HG02840 (cell line): Measurements from ENCODE around the gene BRMS1.
"Not testable (repeated sequence)": the region's sequence is repeated elsewhere in the genome, so short reads cannot be mapped to it uniquely, and the experiment has no call there.

Experiments used
- ATAC-seq: cut with Tn5 transposase; IDR thresholded peaks from one replicate; pipeline ENCODE4 v1.9.1; 2021; ENCODE audit warnings: mild to moderate bottlenecking, moderate library complexity, moderate number of reproducible peaks; ENCODE audit not compliant: unreplicated experiment, low FRiP score

The BRMS1 gene

DNA sequence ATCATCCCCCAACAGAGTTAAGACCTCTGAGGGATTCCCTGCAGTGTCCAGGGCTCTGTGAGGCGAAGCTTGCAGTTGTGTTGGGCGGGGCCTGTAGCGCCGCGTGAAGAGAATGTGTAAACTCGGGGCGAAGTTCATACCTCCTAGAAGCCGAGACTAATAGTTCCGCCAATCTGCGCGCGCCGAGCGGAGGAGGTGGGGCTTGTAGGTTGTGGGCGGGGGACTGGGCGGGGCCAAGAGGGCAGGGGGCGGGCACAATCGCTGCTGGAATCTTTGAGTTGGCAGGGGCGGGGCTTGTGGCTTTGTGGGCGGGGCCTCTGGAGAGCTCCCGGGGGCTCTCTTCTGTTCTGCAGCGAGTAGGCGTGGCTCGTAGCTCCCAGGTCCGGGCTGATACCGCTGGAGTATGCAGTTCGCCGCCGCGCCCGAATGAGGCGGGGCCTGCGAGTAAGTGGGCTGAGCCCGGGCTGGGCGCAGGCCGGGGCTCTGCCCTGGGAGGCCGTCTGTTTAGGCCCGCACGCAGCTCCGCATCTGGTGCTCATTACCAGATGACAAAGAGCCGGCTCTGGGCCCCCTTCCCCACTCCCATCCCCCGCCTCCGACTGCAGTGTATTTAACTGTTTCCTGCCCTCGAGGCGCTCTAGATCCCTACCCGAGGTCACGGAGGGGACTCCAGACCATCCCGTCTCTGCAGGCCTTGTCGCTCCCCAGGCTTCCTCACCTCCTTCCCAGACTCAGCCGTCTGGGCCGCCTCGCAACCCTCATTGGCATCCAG is 32.2 kb downstream of the BRMS1 start:
- ATAC-seq: peak; percentile 49

- peak; percentile 76 for ATAC-seq
Measured at GRCh38 chr11:66311965-66312548, 32.8 kb downstream of the BRMS1 start.

- ATAC-seq: no peak
Measured at GRCh38 chr11:66311470-66311964, 33.4 kb downstream of the BRMS1 start.

DNA sequence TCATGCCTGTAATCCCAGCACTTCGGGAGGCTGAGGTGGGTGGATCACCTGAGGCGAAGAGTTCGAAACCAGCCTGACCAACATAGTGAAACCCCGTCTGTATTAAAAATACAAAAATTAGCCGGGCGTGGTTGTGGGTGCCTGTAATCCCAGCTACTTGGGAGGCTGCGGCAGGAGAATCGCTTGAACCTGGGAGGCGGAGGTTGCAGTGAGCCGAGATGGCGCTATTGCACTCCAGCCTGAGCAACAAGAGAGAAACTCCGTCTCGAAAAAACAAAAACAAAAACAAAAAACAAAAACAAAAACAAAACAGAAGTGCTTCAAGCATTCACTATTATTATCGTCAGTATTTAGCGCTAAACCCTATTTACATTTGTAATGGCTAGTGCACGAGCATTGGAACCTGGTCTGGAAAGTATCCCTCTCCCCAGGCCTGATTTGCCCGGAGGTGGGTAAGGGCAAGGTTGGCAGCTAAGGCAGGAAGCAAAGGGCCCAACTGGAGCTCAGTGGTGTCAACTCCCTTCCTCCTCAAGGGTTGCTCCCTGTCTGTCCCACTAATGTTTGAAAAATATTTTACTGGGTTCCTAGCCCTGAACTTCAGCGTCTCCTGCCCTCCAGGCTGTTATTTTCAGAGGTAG is 34.0 kb downstream of the BRMS1 start:
- ATAC-seq: not testable (repeated sequence)

GRCh38 chr11:66310324-66310723 is 34.6 kb downstream of the BRMS1 start:
- no peak for ATAC-seq

DNA sequence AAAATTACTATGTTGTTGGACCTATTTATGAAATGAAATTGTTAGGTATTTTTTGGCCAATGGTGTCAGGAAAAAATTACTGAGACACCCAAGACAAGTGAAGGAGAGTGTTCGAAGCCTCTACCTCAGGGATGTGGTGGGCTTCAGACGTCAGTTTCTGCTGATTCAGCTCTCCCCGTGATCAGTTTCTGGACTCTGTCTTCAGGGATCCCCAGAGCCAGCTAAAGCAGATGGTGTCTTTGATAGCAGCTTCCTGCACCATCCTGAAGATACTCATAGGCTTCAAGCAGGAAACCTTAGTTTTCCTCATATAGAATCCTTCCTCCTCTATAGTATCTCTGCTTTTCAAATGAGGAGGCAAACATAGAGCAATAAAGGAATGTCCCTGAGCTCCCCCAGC is 35.4 kb downstream of the BRMS1 start:
- ATAC-seq: no peak

DNA sequence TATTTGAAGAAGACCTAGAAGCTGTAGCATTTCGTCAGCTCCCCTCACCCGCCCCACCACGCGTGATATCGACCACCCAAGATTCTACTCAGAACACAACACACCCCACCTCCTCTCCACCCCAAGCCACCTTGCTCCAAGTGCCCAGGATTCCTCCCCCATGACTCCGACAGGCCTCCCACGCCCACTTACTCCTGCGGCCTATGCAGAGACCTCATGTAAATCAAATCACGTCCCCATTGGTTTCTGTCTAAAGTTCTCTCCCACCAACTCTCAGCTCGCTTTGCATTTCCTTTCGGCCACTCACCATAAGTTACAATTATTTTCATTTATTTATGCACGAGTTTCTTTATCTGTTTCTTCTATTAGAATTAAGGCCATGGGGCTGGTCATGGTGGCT is 42.2 kb downstream of the BRMS1 start:
- no peak for ATAC-seq

DNA sequence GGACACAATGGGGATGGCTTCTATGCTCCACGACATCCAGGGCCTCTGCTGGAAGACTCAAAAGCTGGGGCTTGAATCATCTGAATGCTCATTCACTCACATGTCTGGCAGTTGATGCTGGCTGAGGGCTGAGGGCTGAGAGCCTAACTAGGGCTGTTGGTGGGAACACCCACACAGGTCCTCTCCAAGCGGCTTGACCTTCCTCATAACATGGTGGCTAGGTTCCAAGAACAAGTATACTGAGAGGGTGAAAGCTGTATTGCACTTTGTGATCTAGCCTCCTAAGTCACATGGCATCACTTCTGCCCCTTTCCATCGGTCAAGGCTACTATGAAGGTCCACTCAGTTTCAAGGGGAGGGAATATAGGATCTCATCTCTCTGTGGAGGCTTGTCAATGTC is 45.7 kb downstream of the BRMS1 start:
- no peak for ATAC-seq

GRCh38 chr11:66297610-66298009 is 47.3 kb downstream of the BRMS1 start:
- ATAC-seq: no peak

- no peak for ATAC-seq
Measured at GRCh38 chr11:66294626-66295620, 50.0 kb downstream of the BRMS1 start.

DNA sequence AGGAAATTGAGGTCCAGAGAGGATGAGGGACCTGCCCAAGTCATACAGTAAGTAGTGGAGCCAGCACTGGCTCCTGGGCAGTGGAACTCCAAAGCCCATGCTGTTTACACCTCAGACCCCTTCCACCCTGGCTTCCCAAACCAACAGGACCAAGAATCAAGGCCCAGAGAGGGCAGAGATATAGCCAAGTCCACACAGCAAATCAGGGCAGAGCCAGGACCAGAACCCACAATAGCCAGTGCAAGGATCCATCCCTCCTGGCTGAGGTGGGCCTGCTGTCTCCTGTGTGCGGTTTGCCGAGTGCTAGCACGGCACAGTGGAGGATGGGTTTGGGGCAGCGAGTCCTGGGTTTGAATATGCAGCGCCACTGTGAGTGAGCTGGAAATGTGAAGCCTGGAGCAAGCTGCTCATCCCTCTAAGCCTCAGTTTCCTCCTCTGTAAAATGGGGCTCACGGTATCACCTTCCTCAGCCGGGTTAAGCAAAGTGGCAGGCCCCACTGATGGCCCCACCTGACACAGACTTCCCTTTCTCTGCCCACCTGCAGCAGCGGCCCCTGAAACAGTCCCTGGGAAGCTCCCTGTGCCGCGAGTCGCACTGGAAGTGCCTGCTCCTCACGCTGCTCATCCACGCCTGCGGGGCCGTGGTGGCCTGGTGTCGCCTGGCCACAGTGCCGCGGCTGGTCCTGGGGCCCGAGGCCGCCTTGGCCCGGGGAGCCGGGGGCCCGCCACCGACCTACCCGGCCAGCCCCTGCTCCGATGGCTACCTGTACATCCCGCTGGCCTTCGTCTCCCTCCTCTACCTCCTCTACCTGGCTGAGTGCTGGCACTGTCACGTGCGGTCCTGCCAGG is 50.9 kb downstream of the BRMS1 start:
- ATAC-seq: no peak

DNA sequence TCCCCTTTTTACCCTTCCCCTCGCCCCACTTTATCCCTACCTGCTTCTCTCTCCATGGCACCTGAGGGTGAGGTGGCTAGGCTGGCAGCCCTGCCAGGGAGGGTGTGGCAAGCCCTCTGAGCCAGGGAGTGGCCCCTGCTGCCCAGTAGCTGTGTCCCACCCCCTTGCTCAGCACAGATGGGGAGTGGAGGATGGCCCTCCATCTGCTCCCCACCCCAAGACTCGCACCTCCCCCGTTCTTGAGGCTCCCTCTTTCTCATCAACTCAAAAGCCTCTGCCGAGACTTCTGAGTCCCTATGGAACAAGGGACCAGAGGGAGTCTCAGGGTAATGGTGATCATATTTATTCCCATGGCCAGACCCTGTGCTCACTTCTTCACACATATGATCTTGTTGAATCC is 51.6 kb downstream of the BRMS1 start:
- no peak for ATAC-seq

GRCh38 chr11:66292543-66293332 is 52.2 kb downstream of the BRMS1 start:
- no peak for ATAC-seq

DNA sequence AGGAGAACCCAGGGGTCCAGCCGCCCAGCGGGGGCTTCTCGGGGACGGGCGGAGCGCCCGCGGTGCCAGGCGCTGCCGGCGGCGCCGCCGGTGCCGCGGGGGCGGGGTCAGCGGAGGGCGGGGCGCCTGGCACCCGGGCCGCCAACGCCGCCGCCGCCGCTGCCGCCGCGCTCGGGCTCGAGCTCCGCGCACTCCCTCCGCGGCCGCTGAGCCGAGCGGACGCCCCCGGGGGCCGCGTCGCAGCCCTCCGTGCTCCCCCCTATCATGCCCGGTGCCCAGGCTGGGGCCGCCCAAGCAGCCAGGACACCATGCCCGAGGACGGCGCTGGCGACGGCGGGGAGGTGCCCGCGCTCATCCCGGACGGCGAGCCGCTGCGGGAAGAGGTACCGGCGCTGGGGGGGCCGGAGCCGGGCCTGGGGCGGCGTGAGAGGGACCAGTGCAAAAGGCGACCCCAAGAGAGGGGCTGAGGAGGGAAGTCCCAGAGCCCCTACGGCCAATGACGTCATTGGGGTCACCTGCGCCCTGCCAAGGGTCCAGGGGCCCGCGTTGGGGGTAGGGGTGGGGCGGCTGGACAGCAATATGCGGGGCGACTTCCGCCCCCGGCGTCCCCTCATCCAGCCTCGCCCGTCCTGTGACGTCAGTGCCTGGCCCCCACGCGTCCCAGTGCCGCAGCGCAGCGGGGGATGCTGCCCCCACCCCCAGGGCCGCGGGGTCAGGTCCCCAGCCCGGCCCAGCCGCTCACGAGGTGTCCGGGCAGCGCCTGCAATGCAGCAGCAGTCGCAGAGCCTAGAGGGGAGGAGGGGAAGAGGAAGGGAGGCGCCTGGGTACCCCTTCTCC is 53.0 kb downstream of the BRMS1 start, which contains the start of gene TMEM151A:
Gene TMEM151A, plus strand, starts transcription at position 189 of the 837 bp plus-strand sequence. Its CDS starts 120 bp downstream, at position 309.
- ATAC-seq: no peak

DNA sequence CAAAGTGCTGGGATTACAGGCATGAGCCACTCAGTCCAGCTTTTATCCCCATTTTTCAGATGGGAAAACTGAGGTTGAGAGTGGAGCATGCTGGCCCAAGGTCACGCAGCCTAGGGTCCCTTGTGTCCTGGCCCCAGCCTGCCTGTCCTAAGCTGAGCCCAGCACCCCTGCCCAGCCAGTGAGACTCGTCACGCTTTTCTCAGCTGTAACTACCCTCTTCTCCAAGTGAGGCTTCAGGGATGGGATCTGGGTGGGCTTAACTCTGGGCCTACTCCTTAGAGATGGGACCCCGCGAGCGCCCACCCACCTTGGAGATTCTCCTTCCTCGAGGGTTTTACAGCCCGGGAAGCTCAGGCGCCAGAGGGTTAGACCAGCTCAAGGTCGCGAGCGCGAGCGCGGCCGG is 53.6 kb downstream of the BRMS1 start:
- ATAC-seq: no peak

- no peak for ATAC-seq
Measured at GRCh38 chr11:66290330-66290621, 54.6 kb downstream of the BRMS1 start.

GRCh38 chr11:66289548-66290329 is 55.2 kb downstream of the BRMS1 start:
- ATAC-seq: peak; percentile 31
